Loucy (cell line): Measurements from ENCODE around the gene BDP1.
"Not testable (repeated sequence)": the region's sequence is repeated elsewhere in the genome, so short reads cannot be mapped to it uniquely, and the experiment has no call there.

ENCODE experiments used
- CTCF ChIP-seq: fragments of 200-600 bp; sonication (generic); conservative IDR thresholded peaks from 2 replicates; pipeline ENCODE4 v1.5.1; 2014; ENCODE audit warnings: mild to moderate bottlenecking, antibody characterized with exemption, low read length
- EZH2phosphoT487 ChIP-seq: fragments of 200-600 bp; IDR thresholded peaks from 2 replicates; pipeline ENCODE4 v1.6.1; 2018; ENCODE audit warnings: antibody characterized with exemption, mild to moderate bottlenecking, moderate library complexity, borderline replicate concordance

DNA sequence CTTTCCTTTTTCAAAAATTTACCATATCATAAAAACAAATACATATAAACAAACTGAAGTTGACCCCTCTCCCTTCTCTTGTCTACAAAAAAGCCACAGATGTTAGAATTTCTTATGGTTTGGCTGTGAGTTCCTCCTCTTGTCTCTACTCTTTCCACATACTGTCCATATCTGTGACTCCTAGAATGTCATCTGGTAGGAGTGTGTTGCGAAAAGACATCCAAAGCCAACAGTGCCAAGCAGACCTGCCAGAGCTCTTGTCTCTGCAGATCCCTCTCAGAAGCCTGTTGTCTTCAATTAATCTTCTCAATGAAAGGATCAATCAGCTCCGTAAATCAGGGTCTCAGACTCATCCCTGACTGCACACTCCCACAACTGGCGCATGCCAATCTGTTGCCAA, 31.6 kb upstream of the BDP1 start:
- not testable (repeated sequence) for TF ChIP-seq CTCF, EZH2phosphoT487
